Kasumi-1 (cell line): Measurements from ENCODE around the gene APBA3.
A peak's percentile ranks its signal among the peaks of the same experiment; 100 is the strongest.

ENCODE experiments used
- DNase-seq, 2 experiments: peaks; one replicate each; lab custom pipeline; 2025; lab: John Stamatoyannopoulos, UW

Gene APBA3

DNA sequence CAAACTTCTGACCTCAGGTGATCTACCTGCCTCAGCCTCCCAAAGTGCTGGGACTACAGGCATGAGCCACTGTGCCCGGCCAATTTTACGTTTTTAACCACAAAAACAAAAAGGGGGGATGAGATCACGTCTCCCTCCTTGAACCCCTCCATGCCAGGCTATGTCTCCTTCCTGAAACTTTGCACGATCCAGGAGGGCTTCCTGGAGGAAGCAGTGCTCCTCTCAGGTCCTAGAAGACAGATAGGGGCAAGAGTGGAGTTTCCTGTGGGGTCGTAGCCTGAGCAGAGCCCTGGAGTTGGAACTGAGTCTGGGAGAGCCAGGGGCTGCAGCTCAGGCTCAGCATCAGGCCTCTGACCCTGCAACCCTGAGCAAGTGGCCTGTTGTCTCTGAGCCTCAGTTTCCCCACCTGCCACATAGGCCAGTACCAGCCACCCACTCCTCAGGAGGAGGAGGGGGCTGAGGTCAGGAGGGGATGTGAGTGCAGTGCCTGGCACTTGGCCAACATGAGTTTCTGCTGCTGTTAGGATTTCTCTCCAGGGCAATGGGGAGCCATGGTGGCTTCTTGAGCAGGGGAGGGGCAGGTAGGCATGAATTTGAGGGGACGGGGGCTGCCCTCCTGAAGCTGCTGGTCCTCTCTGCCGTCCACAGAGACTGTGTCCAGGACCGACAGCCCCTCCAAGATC lies 16.0 kb downstream of the APBA3 start:
- no peak for DNase-seq

DNA sequence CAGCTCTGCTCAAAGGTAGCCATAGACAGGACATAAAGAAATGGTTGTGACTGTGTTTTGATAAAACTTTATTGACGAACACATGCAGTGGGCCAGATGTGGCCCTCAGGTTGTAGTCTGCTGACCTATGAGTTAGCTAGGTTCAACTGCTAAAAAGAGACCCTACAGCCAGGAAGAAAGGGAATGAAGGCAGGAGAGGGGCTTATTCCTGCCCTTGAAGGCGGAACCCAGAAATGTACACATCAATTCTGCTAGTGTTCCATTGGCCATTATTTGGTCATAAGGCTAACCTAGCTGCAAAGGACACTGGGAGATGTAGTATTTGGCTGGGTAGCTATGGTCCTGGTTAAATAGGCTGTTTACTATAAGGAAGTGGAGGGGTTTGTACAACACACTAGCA lies 18.0 kb downstream of the APBA3 start:
- peak; percentile 55 to 66 for DNase-seq

DNA sequence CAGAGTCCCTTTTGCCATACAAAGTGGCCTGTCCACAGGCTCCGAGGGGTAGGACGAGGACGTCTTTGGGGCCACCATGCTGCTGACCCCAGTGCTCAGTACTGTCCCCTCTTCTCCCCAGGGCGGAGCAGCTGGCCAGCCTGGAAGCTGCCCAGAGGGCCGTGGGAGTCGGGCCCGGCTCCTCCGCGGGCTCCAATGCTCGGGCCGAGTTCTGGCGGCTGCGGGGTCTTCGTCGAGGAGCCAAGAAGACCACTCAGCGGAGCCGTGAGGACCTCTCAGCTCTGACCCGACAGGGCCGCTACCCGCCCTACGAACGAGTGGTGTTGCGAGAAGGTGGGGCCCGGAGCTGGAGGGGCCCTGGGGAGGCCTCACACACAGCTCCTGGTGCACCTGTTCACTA lies 21.1 kb downstream of the APBA3 start:
- DNase-seq, result no peak

DNA sequence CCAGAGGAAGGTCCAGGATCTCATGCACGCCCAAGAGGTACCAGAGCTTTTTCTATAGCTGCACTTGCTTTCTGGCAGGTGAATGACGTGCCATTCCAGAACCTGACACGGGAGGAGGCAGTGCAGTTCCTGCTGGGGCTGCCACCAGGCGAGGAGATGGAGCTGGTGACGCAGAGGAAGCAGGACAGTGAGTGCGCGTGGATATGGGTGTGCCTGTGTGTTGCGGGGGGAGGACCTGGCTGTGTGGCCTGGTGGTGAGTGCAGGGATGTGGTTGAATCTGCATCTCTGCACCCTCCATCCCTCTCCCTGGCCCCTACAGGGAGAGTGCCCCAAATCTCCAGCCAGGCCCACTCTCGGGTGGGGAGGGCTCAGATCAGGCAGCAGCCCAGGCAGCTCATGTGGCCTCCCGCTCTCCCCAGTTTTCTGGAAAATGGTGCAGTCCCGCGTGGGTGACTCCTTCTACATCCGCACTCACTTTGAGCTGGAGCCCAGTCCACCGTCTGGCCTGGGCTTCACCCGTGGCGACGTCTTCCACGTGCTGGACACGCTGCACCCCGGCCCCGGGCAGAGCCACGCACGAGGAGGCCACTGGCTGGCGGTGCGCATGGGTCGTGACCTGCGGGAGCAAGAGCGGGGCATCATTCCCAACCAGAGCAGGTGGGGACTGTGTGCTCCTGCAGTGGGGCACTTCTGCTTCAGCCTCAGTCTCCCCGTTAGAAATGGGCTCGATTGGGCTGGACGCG lies 22.8 kb downstream of the APBA3 start:
- DNase-seq, result no peak

DNA sequence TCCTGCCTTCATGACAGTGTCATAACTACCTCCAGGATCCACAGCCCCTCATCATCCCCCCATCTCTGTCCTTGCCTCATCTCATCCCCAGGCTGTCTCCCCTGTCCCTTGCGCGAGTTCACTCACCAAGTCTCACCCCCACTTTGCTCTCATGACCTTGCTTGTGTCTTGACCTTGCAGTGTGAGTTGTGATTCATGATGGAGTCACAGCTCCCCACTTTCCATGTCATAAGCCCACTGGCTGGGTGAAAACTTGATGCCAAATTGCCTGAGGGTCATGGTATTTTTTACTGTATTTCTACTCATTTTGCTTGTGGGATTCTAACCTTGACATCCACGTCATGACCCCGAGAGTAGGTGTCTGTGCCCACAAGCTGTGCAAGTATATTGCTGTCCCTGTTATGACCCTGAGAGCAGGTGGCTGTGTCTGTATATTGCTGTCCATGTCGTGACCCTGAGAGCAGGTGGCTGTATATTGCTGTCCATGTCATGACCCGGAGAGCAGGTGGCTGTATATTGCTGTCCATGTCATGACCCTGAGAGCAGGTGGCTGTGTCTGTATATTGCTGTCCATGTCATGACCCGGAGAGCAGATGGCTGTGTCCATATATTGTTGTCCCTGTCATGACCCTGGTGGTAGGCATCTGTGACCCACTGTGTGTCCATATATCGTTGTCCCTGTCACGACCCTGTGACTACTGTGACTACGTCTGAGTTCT lies 23.8 kb downstream of the APBA3 start:
- no peak for DNase-seq

DNA sequence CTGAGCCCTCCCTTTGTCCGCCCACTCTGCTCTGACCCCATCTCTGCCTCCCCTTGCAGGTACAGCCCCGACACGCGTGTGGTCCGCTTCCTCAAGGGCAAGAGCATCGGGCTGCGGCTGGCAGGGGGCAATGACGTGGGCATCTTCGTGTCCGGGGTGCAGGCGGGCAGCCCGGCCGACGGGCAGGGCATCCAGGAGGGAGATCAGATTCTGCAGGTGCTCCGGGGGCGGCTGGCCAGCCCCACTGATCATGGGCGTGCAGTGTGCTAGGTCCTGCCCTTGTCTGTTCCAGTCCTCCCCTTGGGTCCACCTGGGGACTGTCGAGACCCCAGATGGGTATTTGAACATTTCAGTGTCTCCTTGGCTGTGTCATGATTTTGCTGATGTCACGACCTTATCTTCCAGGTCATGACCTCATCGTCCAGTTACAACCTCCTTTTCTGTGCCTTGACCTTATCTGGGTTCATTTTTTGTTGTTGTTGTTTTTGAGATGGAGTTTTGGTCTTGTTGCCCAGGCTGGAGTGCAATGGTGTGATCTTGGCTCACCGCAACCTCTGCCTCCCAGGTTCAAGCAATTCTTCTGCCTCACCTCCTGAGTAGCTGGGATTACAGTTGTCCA lies 25.3 kb downstream of the APBA3 start:
- no peak for DNase-seq

DNA sequence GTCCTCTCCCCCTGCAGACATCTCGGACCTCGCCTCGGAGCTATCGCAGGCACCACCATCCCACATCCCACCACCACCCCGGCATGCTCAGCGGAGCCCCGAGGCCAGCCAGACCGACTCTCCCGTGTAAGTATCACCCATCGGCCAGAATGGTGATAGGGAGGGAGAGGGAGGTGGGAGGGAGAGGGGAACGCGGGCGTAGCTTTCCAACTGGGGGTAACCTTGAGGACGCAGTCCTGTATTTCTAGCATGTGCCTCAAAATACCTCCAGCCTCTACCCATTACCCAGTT lies 27.2 kb downstream of the APBA3 start:
- no peak for DNase-seq

DNA sequence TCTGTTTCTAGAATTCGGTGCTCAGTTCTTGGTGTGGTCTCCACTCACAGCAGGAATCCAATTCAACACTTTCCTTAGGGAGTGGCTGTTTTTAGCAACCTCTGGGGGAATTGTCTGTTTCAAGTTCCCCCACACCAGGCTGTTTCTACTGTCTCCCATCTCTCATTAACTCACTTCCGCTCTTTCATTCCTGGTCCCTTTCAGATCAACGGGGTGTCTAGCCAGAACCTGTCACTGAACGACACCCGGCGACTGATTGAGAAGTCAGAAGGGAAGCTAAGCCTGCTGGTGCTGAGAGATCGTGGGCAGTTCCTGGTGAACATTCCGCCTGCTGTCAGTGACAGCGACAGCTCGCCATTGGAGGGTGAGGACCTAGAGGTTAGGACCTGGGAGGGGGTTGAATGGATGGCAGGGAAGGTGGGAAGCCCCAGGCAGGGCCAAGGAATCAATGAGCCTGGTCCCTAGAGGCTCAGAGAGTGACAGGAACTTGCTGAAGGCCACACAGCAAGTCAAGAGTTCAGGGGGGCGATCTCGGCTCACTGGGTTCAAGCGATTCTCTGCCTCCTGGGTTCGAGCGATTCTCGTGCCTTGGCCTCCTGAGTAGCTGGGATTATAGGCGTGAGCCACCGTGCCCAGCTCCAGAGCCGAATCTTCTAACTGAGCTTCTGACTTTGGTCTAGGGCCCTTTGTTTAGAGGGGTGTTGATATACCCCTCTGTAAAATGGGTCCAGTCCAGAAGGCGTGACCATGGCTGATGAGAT lies 27.8 kb downstream of the APBA3 start:
- DNase-seq, result peak; percentile 21 to 32

DNA sequence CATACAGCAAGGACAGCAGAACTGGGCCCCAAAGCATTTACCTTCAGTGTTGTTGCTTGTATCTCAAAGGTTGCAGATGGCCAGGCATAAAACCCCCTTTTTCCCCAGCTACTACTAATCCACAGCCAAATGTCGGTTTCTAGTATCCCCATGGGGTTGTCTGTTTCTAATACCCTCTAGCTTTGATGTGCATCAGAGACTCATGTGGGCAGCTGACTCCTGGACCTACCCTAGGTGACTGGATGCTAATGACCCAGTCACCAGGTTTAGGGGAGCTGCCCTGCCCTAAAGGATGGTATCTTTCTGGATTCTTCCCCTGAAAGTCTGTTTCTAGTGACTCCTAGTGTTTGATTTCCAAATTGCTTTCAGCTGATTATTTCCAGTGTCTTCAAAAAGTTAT lies 29.4 kb downstream of the APBA3 start:
- DNase-seq, result no peak

DNA sequence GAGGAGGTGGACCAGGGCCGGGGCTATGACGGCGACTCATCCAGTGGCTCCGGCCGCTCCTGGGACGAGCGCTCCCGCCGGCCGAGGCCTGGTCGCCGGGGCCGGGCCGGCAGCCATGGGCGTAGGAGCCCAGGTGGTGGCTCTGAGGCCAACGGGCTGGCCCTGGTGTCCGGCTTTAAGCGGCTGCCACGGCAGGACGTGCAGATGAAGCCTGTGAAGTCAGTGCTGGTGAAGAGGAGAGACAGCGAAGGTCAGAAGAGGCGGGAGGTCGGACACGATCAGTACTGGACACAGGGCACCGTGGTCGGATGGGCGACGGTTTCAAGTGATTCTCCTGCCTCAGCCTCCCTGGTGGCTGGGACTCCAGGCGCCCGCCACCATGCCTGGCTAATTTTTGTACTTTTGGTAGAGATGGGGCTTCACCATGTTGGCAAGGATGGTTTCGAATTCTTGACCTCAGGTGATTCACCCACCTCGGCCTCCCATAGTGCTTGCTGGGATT lies 31.0 kb downstream of the APBA3 start:
- DNase-seq, result no peak

DNA sequence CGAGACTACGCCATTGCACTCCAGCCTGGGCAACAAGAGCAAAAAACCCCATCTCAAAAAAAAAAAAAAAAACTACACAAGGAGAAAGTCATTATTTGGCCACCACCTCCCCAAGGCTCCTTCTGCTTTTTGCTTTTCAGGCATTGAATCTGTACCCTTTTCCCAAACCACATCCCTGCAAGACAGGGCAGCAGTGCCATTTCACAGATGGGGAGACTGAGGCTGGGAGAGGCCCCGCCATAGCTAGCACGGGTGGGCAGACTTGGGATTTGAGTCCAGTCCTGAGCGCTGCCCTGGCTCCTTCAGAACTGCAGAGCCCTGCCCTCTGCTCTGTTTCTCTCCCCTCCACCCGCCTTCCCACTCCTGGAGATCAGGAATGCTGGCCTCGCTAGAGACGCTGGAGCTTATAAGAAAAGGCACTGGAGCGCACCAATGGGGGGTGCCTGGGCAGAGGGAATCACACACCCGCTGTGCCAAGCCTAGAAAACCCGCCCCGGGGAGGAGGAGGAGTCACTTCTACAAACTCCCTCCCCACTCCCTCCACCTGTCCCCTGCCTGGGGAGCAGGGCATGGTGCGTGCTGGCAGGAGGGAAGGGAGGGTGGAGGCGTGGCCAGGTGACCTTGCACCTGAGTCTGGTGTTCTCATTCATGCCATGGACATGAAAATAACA lies 35.7 kb downstream of the APBA3 start:
- no peak for DNase-seq

DNA sequence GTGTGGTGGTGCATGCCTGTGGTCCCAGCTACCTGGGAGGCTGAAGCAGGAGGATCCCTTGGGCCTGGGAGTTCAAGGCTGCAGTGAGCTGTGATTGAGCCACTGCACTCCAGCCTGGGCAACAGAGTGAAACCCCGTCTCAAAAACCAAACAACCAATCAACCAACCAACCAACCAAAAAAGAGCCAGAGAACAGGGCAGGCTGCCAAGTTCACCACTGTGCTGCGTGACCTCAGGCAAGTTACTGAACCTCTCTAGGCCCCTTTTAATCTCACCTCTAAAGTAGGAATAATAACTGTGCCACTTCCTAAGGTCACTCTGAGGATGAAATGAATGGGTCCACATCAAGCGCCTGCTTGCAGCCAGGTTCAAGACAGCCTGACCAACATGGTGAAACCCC lies 36.4 kb downstream of the APBA3 start:
- no peak for DNase-seq

DNA sequence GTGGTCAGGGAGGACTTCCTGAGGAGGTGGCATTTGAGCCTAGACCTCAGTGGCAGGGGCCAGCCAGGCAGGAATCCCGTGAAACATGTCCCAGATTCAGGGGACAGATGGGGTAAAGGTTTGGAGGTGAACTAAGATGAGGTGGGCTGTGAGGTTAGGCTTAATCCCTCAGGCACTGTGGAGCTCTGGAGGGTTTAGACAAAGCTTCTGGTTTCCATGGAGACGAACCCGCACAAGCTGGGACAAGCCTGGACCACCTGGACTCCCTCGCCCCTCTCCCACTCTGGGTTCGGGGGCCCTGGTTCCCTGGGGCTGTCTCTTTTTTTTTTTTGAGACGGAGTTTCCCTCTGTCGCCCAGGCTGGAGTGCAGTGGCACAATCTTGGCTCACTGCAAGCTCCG lies 37.6 kb downstream of the APBA3 start:
- DNase-seq, result no peak

DNA sequence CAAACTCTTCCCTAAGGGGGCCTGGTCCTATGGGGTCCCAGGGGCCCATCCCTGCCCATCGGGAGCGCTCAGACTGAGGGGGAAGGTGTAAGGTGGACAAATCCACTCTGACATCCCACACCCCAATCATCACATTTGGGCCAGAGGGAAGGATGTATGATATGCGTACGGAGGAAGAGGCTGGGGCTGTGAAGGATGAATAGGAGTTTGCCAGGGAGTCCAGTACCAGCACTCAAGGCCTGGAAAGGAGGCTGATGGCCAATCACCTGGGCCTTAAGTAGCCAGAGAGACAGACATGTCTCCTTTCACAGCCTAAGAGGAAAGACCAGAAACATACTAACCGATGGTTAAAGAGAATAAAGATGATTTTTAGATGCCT lies 38.4 kb downstream of the APBA3 start:
- DNase-seq, result no peak

DNA sequence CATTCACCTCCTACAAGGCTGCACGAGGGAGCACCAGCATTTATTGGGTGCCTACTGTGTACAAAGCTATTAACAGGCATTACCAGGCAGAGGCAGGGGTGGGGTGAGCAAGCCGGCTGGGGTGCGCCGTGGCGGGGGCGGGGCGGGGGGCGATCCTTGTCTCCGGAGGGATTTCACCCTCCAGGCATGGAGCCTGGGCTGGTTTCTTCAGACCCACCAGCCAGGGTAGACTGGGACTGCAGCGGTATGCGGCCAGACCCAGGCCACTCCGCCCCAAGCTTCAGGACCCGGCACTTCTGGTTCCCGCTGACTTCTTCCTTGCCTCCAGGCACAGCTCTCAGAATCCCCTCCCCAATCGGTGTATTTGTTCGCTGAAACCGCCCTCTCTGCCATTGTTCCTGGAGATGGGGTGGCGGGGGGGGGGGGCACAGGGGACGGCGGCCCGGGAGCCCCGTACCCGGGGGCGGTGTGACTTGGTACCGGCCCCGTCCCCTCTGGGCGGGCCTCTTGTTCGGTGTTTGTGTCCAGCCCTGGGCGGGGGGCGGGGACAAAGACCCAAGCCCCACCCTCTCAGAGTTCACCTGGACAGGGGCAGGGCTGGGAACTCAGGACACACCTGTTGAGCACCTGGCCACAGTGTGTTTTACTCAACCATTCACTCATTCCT lies 38.9 kb downstream of the APBA3 start:
- DNase-seq, result no peak

DNA sequence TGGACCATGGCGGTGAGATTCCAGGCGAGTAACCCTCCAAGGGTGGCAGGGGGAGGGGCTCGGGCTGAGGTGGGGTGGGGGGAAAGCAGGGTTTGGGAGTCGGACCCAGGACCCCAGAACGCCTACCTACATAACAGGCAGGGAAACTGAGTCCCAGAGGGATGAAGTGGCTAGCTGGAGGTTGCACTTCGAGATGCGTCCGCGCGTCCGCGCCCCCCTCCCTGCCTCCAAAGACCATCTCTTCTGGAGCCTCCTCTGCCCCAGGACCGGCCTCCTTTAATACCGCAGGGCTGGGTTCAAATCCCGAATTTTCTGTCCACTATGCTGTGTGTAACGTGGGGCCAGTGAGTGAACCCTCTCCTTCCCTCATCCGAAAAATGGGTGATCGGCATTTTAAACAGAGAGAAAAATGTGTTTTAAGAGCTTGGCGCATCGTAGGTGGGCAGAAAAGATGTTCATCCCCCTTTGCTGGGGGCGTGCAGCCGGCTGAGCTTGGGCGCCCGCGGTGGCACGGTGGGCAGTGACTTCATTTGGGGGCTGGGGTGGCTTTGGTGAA lies 39.5 kb downstream of the APBA3 start:
- no peak for DNase-seq

DNA sequence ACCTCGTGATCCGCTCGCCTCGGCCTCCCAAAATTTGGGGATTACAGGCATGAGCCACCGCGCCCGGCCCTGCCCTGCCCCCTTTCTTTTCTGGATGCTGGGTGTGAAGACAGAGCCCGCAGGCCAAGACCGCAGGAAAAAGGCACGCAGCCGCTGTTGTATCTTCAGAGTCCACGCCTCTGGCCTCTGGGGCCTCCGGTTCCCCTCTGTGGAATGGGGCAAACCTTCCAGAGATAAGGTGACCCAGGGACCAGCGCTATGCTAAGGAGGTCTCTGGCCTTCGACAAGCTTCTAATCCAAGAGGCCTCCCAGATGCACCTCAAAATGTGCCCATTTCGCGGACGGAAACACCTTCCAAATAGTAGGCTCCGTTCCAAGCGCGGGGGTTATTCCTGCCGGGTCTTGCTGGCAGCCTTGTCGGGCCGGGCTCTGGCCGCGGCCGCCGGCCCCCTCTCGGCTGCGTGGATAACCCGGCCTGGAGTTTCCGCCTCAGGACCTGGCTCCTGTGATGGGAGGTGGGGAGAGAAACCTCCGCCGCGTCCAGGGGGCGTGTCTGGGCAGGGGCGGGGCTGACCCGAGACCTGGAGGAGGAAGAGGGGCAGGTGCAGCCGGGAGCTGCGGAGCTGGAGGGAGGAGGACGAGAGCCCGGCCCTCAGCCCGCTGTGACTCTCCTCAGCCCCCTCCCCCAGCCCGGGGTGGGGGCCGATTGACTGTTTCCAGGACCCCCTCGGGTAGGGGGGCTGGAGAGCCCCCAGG lies 40.2 kb downstream of the APBA3 start:
- peak; percentile 67 to 69 for DNase-seq

DNA sequence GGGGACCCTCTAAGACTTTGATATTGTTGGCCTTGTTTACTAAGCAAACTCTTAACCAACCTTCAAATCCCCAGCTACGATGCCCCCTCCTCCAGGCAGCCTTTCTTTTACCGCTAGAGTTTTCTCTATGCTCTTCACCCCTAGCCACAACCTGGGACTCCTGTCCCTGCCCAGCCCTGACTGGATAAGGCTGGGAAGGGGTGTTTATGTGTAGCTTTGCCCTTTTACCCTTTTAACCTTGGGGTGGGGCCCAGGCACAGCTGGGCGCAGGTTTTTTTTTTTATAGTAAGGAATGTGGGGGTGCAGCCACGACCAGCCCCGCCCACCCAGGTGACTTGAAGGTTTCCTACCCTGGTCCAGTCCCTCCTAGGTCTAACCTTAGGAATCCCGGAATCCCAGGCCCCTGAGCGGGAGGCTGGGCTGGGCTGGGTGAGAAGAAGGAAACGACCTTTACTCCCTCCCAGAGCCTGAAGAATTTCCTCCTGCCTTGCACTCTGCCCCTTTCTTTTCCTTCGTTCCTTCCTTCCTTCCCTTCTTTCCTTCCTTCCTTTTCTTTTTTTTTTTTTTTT lies 41.1 kb downstream of the APBA3 start:
- no peak for DNase-seq

DNA sequence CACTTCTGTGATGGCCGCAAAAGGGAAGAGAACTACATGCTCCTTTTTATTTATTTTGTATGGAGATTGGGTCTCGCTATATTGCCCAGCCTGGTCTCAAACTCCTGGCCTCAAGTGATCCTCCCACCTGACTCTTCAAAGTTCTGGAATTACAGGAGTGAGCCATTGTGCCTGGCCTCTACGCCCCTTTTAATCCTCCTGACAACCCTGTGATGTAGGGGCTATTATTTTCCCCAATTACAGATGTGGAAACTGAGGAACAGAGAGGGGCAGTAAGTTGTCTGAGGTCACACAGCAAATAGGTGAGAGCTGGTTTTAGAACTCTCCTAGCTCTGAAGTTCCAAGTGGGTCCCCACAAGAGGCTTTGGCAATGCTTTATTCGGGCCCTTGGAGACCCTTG lies 41.6 kb downstream of the APBA3 start:
- DNase-seq, result no peak
